ENCODE results near the gene CLIP4.

The CLIP4 gene

DNA sequence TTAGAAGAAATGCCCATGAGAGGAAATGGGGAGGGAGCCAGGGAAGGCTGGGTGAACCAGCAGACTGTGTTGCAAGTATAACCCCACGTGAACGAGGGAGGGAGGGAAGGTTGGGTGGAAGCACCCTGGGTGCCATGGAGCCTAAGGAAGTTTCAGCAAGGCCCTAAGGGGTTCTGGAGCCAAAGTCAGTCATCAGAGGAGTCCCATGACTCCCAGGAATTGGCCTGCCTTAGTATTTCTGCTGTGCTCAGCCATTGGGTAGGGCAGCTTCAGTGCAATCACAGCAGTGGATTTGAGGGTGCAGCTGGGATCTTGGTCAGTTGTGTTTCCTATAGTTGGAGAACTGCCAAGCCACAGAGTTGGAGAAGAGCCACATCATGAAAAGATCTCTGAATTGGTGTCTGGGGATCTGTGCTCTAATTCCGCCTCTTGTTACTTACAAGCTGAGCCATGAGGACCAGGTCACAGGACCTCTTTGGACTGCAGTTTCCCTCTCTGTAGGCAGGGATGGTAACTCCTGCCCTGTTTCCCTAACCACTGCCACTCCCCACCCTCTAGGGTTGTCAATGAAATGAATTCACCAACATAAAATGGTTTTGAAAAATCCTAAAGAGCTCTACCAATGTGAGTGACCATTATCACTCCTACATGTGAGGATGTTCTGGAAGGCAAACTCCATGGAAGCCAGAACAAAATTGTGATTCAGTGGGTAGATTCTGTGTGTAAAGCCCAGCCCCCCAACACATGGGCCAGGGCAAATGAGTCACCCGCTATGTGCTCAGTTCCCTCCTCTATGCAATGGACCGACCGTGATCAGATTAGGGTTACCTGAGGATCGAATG, 108.9 kb downstream of the CLIP4 start:
- no peak for DNase-seq

DNA sequence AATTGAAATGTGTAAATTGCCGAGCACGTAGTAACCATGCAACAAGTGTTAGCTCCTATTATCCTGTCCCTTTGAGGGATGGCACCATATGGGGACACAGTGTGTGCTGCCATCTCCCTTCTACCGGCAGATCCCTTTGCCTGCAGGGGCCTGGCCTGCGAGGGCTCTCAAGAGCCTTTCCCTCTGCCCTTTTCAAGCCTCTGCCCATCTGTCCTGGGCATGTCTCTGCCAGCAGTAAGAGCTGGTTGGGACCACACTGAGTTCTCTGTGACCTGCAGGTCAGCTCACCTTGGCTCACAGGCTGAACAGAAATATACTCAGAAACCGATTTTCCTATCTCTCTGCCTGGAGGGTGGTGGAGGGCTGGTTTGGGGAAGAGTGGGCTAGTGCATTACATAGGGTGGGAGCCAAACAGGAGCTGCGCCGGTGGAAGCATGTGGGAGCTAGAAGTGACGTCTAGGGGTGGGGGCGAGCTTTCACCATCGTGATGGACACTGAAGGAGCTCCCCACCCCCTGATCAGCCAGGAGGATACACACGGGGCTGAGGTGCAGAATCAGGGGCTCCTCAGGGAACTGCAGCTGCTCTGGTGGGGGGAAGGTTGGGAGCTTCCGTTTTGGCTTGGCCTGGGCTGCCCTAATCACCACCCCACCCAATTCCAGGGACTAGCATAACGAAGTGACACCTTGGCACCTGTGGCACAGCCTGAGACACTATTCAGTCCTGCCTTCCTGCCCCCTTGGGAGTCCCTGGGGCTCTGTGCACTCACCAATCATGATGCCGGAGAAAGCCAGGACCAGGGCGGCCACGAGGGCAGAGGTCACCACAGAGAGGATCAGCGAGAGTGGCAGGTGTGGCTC, 109.7 kb downstream of the CLIP4 start:
- no peak for DNase-seq

GRCh38 chr2:29225814-29226213, 110.6 kb downstream of the CLIP4 start:
- DNase-seq, result no peak

DNA sequence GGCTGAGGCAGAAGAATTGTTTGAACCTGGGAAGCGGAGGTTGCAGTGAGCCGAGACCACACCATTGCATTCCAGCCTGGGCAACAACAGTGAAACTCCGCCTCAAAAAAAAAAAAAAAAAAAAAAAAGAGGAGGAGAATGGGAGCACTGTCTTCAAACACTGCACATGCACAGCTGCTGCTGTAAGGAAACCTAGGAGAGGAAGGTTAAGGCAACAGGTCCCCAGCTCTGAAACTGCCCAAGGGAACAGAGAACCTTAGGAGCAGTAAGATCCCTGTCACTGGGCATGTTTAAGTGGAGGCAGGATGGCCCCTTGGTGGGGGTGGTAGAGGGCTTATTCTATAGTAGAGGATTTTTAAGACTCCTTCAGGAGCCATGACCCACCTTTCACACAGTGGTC, 111.2 kb downstream of the CLIP4 start:
- DNase-seq, result no peak

DNA sequence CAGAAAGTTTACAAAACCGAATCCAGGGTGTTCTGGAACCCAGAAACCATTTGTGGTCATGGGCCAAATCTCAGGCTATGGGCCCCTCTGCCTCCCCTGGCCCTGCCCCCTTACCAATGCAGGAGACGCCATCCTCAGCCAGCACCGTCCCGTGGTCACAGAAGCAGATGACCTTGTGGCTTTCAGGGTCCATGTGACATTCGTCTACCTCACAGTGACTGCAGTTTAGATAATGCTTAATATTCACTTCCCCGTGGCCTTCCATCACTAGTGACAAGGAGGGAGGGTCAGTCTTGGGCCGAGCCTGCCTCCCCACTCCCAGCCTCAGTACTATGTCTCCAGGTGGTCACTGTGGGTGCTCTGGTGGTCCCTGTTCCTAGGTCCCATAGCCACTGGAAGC, 111.6 kb downstream of the CLIP4 start:
- DNase-seq, result no peak

GRCh38 chr2:29227935-29228675, 112.9 kb downstream of the CLIP4 start:
- no peak for DNase-seq

DNA sequence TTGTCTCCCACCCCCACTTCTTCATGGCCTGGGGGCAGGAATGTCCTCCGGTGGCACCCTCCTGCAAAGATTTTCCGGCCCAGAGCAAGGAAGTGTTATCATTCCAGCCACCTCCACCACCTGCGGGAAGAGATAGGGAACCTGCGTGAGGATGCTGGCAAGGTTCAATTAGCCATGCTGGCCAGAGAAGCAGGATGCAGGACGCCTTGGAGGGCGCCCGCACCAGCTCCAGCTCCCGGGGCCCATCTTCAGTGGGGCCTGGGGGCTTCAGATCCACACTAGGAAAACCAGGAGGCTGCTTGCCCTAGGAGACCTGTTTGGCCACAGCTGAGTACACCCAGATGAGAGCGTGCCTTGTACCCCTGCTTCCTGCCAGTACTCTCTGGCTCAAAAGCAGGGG, 113.7 kb downstream of the CLIP4 start:
- DNase-seq, result no peak

DNA sequence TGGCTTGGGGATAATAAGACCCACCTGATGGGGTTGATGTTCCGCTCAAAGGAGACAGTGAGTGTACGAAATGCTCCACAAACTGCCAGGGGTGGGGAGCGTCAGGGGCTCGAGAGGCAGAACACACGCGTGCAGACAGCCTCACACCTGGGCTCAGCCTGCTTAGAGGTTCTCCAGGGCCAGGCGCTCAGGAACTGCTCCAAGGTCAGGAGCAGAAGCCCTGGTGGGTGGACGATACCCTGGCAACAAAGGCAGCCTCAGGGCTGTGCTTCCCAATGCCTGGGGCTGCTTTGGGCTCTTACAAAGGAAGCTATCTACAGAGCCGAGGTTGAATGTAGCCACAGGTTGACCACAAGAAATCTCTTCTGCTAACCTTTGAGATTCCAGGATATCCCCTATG, 114.4 kb downstream of the CLIP4 start:
- DNase-seq, result no peak

- no peak for DNase-seq
Measured at GRCh38 chr2:29232041-29232440, 116.8 kb downstream of the CLIP4 start.

GRCh38 chr2:29233428-29233827, 118.2 kb downstream of the CLIP4 start:
- DNase-seq, result no peak

- no peak for DNase-seq
Measured at GRCh38 chr2:29235411-29235810, 120.2 kb downstream of the CLIP4 start.

DNA sequence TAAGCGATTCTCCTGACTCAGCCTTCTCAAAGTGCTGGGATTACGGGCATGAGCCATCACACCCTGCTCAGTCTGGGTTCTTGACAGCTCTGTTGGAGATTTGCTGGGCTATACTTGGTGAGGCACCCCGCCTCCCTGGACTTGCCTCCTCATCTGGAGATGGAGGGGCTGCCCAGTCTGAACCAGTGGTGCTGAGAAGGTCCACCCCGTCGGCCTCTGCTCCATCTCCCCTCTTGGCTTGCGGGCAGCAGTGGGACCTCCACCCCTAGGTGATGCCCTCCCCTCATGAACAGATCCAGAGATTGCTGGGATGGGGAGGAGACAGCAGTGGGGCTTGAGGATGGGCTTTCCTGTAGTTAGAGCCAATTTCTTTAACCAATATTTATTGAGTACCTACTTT, 120.9 kb downstream of the CLIP4 start:
- DNase-seq, result no peak

- DNase-seq, result no peak
Measured at GRCh38 chr2:29238497-29238896, 123.3 kb downstream of the CLIP4 start.

All from activated CD4-positive, alpha-beta T cell treated with anti-CD3 and anti-CD28 coated beads for 4 hours (primary cell).